Measurements from ENCODE around the gene UBXN11.
"Not testable (repeated sequence)": the region's sequence is repeated elsewhere in the genome, so short reads cannot be mapped to it uniquely, and the experiment has no call there.

The UBXN11 gene

DNA sequence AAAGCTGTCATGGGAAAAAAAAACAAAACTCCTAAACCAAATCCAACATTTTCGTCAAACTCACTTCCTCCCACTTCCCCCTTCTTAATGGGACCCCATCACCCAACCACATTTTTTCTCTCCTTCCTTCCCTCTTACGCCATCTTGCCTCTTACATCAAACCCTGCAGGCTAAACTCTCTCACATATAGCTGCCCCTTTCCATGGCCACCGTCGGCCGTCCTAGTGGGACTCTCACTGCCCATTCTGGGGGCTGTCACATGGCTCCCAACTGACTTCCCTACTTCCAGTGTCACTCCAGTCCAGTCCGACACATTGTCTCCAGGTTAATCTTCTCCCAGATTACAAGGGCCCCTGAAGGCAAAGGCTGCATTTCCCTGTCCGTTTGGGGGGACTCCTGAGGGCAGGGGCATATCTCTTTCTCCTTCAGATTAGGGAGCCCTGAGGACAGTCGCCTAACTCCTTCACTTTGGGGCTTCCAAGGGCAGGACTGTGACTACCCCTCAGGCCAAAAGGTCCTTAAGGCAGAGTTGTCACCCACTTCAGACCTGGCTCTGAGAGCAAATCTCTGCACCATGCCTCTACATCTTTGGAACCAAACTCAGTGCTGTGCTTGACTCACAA lies 658 bp downstream of the UBXN11 start:
- no peak for DNase-seq (ENCODE audit: low read depth)

DNA sequence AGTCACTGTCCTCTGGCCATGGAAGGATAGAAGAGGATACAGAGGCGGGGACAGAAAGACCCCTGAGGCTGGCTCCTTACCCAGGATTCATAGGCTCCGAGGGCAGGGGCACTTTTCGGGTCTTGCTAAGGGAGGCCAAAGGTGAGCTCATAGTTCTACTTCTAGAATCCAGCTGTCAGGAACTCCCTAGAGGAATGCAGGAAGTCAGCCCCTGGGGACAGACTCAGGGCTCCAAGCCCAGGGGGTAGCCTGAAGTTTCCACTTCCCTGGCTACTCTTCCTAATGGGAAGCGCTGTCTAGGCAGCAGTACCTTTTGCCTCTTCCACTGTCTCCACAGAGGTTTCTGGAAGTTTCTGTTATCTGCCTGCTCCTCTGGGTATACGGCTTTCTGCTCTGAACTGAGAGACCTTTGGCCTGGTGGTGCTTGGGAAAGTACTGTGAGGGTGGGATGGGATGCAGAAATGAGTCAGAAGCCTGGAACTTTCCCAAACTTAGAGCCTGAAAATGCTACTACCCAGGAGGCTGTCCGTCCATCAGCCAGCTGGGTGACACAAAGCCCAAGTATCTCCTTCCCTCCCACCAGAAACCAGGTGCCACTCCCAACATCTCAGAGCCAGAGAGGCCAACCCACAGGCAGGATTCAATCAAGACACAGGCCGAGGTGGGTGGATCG lies 3.6 kb downstream of the UBXN11 start:
- no peak for DNase-seq (ENCODE audit: low read depth)

DNA sequence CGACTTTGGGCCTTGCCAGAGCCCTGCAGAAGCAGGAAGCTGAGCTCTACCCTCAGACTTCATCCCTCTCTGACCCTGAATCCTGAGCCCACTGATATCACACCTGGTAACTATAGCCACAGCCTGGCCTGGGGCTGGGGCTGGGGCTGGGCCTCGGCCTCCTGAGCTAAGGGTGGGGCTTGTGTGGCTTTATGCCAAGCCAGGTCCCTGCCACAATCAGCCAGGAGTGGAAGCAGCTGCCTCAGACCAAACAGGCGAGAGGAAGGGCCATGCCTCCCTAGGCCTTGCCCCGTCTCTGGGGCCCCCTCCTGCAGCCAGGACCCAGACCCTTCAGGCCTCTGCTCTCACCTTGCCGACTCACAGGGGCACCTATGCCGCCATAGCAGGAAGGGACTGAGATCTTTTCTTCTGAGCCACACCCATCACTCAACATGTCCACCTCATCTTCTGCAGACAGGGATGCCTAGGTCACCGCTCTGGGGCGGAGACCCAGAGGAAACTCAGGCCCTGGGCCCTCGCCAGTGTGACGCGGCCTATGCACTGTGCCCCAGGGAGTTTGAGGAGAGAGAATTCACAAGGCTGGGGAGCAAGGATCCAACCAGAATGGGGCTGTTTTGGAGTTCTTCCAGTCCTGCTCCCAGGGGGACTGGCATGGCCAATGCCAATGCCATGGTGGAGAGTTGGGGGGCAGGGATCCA lies 5.7 kb downstream of the UBXN11 start:
- DNase-seq (ENCODE audit: low read depth), result no peak

DNA sequence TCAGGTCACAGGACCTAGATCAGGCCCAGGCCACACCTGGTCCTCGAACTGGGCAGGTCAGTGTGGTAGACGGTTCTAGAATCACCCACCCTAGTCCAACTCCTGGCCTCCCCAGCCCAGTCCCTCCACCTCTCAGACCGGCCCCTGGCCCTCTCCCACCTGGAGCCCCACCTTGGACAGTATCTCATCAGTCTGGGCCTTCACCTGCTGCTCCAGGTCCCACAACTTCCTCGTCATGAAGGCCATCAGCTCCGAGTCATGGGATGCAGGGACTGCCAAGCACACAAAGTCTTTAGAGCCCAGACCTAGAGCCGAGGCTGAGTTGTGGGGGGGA lies 8.7 kb downstream of the UBXN11 start:
- DNase-seq (ENCODE audit: low read depth), result no peak

DNA sequence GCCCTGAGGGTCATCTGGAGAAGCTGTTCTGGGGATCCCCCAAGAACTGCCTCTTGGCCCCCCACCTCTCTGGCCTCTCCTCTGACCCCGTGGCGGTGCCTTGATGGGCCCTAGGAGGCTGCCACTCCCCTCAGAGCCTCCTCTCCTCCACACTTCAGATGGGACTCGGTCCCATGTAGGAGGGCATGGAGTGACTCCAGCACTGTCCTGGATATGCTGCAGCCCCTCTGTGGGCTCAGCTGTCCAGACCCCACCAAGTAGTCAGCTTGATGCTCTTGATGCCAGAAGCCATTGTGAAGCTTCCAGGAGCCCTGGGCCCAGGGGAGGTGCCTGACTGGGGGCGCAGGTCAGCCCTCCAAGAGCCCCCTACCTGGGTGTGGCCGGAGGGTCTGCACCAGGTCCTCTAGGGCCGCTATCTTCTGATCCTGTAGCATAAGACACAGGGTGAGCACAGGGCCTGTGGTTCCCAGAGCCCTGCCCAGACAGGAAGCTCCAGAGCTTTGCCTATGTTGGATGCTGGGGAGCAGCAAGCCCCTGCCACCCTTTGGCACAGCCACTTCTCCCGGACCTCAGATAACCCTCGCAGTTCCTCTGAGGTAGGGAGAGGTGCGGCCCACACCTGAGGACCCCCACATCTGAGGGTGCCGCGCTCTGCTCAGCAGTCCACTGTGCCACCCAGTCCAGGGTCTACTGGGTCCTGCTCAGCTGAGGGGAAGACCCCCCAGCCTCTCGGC lies 9.2 kb downstream of the UBXN11 start:
- DNase-seq (ENCODE audit: low read depth), result no peak

DNA sequence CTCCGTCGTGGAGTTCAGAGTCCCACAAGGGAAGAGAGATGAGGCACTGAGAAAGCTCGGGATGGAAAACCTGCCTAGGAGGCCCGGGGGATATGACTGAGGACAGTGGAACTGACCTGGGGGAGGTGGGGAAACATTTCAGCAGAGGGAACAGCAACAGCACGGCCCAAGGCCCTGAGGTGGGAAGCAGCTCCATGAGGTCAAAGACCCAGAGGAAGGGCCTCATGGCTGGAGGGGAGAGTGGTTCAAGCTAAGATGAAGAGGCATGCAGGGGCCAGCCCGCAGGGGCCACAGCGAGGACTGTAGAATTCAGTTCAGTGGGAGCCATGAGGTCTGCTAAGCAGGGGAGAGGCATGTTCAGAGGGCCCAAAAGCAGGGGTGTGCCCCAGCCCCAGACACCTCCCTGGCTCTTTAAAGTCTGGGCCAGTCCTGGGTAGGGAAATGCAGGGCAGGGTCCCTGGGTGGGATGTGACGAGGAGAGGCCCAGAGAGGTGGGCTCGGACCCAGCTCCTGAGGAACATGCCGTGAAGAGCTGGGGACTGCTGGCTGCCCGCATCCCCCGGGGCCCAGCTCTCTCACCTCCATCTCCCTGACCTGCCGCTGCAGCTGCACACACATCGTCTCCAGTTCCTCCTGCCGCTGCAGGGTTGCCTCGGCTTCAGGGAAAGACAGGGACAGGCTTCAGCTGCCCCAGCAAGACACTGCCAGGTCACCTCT lies 9.9 kb downstream of the UBXN11 start:
- DNase-seq (ENCODE audit: low read depth), result no peak

DNA sequence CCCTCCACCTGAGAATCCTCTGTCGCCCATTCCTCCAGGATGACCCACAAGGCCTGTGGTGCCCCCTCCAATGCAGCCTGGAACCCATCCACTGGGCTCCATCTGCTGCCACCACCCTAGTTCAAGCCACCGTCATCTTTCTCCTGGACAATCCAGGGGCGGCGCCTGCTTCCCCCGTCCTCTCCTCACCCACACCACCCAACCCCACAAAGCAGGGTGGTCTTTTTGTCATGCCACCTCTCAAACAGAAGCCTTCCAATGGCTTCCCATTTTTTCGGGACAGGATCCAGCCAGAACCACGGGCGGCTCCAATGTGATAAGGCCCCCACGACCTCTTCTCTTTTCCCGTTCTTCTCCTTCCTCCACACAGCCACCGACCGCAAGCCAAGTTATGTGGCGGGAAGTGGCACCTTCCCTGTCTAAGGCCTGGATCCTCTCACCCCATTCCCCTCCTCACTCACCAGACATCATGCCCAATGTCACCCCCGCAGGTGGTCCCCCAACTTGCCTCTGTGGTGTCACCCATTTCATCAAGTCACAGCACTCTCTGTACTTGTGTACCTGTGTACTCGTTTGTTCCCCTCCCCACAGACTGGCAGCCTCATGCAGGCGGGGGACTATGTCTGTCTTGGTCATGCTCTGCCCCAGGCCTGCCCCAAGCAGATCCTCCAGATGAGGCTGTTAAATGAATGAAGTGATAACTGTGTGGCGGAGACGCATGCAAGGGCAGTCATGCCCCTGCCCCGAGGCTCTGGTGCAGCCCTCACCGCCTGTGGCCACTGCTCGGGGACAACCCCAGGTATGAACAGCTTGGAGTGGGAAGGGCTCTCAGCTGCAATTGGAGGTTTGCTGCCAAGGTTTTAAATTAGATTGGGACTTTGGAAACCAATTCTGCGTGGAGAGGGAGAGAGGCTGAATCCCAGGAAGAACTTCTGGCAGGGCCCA lies 11.0 kb downstream of the UBXN11 start:
- DNase-seq (ENCODE audit: low read depth), result no peak

DNA sequence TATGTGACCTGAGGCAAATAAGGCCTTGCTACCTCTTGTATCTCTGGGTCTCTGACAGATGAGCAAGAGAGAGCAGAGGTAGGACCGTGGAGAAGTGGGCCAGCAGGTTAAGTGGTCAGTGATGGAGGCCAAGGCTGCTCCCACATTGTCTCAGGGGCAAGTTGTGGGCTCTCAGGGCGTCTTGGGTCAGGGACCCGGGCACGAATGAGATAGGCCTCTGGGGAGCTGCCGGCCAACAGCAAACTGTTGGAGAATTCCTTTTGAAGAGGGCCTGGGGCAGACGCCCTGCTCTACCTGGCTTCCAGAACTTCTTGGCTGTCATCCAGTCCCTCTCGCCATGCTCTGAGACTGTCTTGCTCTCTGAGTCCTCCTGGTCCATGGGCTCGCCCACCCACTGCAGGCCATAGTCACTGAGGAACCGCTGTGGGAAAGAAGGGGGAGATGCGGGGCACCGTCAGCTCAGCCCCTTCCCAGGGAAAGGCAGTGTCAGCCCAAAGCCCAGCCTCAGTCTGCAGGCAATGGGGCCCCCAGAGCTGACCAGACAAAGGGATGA lies 12.4 kb downstream of the UBXN11 start:
- DNase-seq (ENCODE audit: low read depth), result no peak

DNA sequence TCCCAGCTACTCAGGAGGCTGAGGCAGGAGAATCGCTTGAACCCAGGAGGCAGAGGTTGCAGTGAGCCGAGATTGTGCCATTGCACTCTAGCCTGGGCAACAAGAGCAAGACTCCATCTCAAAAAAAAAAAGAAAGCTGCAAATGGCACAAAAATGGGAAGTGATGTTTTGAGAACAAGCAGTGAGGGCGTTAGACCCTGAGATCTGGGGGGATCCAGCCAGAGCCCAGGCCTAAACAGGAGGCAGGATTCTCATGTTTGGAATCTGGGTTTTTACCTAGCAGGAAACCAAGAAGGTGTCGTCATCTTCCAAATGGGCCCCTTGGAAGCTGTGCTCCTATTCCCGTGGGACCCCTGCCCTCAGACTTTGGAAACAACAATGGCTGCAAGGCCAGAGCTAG lies 13.7 kb downstream of the UBXN11 start:
- not testable (repeated sequence) for DNase-seq (ENCODE audit: low read depth)

DNA sequence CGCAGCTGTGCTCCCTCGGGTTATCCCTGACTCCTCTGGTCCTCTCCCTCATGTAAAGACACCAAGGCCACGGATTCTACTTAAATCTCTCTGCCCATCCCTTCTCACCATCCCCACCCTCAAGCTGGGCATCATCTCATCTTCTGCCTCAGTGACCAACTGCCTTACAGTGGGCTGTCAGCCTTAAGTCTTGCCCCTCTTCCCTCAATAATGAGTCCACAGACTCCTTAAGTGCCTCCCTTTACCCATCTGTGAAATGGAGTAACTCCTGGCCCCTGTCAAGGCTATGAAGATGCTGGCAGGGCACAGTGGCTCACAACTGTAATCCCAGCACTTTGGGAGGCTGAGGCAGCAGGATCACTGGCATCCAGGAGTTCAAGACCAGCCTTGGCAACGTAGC lies 14.5 kb downstream of the UBXN11 start:
- DNase-seq (ENCODE audit: low read depth), result no peak

DNA sequence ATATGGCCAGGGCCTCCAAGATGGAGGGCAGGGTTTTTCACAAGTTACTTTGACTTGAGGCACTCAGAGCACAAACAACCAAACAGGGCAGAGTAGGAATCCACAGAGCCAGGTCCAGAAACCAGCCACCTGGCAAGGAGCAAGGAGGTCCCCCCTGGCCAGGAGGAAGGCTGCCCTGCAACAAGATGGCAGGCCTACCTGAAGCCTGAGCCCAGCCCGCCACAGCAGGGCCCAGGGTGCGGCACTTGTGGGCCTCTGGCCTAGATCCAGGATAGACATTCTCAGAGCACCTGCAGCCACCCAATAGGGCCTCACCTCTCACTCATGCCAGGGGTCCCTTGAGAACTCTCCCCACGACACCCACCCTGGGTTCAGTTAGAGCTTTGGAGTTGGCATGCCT lies 15.0 kb downstream of the UBXN11 start:
- DNase-seq (ENCODE audit: low read depth), result no peak

DNA sequence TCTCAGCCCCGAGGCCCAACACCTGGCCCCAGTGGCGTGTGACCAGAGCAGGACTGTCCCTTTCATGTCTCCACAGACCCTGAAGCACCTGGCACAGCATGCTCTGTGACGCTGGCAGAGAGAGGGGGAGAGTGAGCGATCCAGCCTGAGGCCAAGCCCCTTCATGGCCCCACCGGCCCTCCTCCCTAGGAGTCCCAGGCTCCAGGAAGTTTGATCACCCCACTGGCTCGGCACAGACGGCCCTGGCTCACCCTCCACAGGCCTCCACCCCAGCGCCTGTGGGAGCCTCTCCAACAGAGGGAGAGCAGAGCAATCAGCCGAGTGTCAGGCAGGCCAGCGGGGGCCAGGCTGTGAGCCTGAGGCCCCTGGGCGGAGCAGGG lies 15.6 kb downstream of the UBXN11 start:
- no peak for DNase-seq (ENCODE audit: low read depth)

DNA sequence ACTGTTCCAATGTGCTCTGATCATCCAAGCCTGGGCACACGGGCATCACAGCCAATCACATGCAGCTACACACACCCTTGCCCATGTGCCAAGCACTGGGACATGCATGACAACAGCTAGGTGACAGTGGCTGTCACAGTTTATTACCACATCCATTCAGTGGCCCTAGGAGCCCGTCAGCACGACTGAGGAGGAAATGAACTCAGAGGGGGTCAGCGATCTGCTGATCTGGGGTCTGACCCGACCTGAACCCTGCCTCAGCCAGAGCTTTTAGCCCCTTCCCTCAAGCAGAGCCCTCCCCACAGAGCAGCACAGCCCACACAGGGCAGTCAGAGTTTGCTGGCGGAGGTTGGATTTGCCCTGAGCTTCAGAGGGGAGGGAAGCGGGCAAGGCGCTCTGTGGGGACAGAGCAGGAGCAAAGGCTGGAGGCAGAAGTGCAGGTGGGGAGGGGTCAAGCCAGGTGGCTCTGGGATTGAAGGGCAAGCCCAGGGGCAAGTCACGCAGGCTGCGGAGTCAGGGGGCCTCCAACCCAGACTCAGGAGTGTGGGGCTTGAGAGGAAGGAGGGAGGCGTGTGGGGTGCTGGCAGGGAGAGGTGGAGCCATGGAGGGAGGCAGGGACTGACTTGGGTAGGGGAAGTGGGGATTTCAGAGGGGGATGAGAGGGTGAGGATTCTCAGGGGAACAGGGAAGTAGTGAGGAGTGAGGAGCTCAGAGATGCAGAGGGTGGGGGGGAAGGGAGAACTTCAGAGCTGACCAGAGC lies 16.1 kb downstream of the UBXN11 start:
- DNase-seq (ENCODE audit: low read depth), result no peak

DNA sequence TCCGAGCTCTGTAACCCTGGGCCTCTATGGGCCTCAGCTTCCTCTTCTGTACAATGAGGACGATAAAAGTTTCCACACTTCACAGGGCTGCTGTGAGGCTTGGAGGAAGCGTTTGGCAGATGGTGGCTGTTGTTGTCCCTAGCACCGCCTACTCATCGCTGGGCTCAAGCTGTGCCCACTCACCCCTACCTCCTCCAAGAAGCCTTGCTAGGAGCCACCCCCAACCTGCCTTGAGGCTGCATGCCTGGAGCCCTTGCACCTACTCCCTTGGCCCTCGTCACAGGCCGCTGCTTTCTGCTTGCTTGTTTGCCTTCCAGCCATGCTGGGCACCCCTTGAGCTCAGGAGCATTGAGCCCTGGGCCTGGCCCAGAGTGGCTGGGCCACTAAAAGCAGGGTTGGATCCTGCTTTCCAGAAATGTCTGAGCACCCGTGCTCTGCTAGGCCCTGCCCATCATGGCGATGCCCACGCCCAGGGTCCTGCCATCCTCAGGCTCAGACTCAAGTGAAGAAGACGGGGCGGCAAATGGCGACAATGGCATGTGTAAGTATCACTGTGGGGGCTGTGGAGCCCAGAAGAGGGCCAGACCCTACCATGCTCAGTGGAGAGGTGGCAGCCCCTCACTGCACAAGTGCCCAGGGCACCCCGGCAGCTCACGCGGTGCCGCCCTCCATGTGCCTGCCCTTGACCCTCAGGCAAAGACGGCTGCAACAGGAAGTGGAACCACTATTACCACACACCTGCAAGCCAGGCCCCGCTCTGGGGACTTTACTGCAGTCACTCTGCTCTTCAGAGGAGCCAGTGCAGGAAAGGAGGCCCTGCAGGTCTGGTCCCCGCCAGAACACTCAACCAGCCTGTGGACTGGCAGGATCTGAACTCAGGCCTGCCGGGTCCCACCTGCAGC lies 17.0 kb downstream of the UBXN11 start:
- no peak for DNase-seq (ENCODE audit: low read depth)

DNA sequence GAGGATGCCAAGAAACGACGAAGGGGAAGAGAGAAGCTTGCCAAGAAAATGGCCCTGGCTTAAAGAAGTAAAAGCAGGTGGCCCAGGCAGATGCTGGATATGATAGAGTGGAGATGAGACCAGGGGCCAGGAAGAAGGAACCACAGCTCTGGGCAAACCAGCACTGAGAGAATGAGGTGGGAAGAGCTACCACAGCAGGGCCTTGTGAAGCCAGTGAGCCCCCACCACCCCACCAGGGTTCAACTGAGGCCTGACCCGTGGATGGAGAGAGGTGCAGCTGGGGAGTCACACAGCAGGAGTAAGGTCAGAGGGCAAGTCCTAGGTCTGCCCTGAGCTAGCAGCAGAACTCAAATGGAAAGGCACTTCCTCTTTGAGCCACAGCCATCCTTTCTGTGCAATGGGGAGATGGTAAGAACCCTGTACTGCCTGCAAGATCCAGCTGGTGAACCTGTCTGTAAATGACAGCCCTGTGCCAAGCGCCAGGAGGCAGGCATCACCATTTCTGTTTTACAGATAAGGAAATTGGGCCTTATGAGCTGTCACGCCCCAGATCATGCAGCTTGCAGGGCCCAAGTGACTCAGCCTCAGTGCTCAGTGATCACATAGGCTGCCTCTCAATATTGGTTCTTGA lies 18.0 kb downstream of the UBXN11 start:
- peak; percentile 39 for DNase-seq (ENCODE audit: low read depth)

DNA sequence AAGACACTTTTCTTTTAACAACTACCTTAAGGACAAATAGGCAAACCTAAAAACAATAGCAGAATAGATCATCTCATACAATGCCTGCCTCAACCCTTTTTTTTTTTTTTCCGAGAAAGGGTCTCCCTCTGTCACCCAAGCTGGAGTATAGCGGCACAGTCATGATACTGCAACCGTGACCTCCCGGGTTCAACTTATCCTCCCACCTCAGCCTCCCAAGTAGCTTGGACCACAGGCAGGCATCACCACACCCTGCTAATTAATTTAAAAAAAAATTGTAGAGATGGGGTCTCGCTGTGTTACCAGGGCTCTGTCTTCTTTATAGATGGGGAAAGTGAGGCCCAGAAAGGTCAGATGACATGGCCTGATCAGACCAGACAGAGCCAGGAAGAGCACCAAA lies 18.6 kb downstream of the UBXN11 start:
- no peak for DNase-seq (ENCODE audit: low read depth)

DNA sequence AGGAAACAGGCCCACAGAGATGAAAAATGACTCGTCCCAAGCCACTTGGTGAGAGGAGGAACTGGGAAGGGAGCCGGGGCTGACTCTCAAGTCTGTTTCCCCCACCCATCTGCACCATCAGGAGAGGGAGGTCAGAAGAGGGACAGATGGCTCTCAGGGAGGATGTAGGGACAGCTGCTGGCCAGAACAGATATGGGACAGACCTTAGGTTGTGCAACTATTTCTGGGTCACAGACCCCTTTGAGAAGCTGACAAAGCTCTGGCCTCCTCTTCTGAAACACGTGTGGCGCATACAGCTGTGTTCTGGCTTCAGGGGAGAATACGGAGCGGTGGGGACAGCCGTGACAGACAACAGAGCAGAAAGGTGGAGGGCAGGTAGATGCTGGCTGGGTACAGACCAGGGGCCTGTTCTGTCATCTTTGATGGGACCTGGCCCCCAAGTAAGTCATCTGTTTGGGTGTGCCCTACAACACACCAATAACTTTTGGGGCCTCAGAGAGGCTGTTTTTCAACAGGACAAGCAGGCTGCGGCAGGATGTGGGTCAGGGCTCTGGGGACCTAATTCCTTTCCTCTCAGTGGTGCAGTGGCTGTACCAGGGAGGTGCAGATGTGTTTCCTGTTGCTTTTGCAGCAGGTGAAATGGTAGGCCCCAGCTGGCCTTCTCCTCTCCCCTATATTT lies 19.3 kb downstream of the UBXN11 start:
- peak; percentile 56 for DNase-seq (ENCODE audit: low read depth)

DNA sequence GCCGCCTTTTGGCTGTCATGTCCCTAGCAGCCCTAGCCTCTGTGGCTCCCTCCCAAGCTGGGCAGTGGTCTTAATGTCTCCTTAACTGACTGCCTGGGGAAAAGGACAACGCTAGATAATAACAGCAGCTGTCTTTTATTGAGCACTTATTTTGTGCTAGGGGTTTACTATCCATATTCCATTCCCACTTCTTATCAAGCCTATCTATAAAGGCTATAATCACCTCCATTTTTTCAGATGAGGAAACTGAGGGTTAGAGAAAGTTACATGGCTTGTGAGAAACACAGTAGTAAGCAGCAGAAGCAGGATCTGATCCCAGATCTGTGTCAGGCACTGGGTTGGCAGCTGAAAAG lies 20.4 kb downstream of the UBXN11 start:
- no peak for DNase-seq (ENCODE audit: low read depth)

Measured in T follicular helper cell (primary cell).